ENCODE results near the gene DTWD1.

- TF ChIP-seq POLR2AphosphoS5 (IDR thresholded peaks at IDR 0.05; ENCODE audit: low read depth, low read length): no peak
- no peak for TF ChIP-seq POLR2A (IDR thresholded peaks at IDR 0.05; ENCODE audit: low read depth, low read length)
- no peak for TF ChIP-seq TAF1 (IDR thresholded peaks at IDR 0.05; ENCODE audit: low read depth, low read length)
Measured at GRCh38 chr15:49621401-49621811, 558 bp downstream of the DTWD1 start.

All from GM12891 (cell line).